ENCODE results near the gene E2F2. TPM values are rescaled to one million over a fixed set of nuclear protein-coding genes. Genes with fewer than 3 reads are reported as not detected.

Gene E2F2
- total RNA-seq, 1 experiment from 2014 or later: 6.6 TPM

DNA sequence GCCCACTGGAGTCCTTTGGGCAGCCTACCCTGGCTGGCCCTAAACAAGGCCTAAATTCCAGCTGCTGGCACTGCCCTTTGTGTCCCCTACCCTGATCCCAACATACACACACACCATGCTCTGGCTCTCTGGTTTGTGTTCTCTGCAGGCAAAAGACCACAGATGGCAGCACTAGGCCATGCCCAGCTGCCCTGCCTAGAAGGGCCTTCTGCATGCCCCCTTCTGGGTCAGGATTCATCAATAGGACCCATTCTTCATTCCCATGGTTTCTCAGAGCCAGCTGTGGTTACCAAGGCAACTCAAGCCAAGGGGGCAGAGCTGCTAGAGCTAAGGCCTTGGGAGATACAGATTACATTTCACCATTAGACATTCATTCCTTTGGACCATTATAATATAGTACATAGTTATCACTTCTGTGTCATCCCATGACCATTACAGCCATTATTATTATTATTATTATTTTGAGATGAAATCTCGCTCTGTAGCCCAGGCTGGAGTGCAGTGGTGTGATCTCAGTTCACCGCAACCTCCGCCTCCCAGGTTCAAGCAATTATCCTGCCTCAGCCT, 64.5 kb downstream of the E2F2 start:
- H3K36me3 ChIP-seq (ENCODE audit: insufficient read depth, low read length): no peaks in the 10 kb centered on the region

DNA sequence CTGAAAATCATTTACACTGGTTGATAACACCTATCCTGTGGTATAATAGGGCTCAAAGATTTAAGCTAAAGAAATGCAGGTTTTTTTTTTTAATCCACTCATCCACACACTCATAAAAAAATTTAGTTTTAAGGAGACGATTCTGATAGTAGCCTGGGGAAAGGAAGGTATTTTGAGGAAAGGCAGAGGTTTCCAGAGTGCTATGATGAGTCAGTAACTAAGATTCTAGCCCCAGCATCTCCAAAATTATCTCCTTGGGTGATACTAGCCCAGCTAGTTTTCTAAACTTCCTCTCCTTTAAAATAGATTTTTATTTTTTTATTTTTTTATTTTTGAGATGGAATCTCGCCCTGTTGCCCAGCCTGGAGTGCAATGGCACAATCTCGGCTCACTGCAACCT, 67.7 kb downstream of the E2F2 start:
- H3K27ac ChIP-seq (ENCODE audit: low read length): no peak overlapping the region
- no peaks in the 10 kb centered on the region for H3K9me2 ChIP-seq (replicated peaks; ENCODE audit: insufficient read depth, low read length)
- no peaks in the 10 kb centered on the region for H3K27me3 ChIP-seq (ENCODE audit: low read length)
- no peak overlapping the region for H3K9ac ChIP-seq (ENCODE audit: low read length)
- H3K79me2 ChIP-seq (ENCODE audit: low read length): no peaks in the 10 kb centered on the region
- no peak overlapping the region for H2AFZ ChIP-seq (ENCODE audit: low read length)
- no peaks in the 10 kb centered on the region for H3K36me3 ChIP-seq (ENCODE audit: insufficient read depth, low read length)
- no peak for DNase-seq
- no peaks in the 10 kb centered on the region for H3K4me1 ChIP-seq (ENCODE audit: low read length)
- H4K20me1 ChIP-seq (ENCODE audit: insufficient read depth, low read depth, low read length): no peaks in the 10 kb centered on the region
- no peak overlapping the region for H3K4me3 ChIP-seq (ENCODE audit: low read length)
- H3K4me2 ChIP-seq (ENCODE audit: low read depth, low read length, poor library complexity, severe bottlenecking): no peak overlapping the region
- no peaks in the 10 kb centered on the region for H3K9me3 ChIP-seq (ENCODE audit: low read length)

More for the DNA sequence above, 64.5 kb downstream of the E2F2 start:
- Histone ChIP-seq H3K27ac (ENCODE audit: low read length) (no peak overlapping the region), H3K9me2 (replicated peaks; ENCODE audit: insufficient read depth, low read length) (no peaks in the 10 kb centered on the region), H3K79me2 (ENCODE audit: low read length) (no peaks in the 10 kb centered on the region), H3K4me3 (ENCODE audit: low read length) (no peak overlapping the region), H3K9ac (ENCODE audit: low read length) (no peak overlapping the region), H3K4me2 (ENCODE audit: low read depth, low read length, poor library complexity, severe bottlenecking) (no peak overlapping the region), H3K27me3 (ENCODE audit: low read length) (no peaks in the 10 kb centered on the region), H3K9me3 (ENCODE audit: low read length) (no peaks in the 10 kb centered on the region), H3K4me1 (ENCODE audit: low read length) (no peaks in the 10 kb centered on the region), H2AFZ (ENCODE audit: low read length) (no peak overlapping the region), H4K20me1 (ENCODE audit: insufficient read depth, low read depth, low read length) (no peaks in the 10 kb centered on the region)
- no peak for DNase-seq

DNA sequence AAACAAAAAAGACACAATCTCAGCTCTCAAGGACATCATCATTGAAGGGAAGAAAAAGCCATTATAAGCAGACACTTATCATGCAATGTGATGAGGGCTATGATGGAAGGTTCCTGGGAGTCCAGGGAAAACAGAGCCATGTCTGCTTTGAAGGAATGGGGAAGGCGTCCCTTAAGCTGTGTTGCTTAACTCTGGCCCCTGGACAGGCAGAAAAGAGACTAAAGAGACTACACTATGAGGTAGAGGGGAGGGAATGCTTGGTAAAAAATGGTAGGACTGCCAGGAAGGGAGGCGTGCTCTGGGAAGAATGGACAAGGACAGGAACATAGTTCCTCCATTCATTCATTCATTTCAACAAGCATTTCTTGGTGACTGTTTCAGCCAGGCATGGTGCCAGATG, 68.3 kb downstream of the E2F2 start:
- no peaks in the 10 kb centered on the region for H3K9me2 ChIP-seq (replicated peaks; ENCODE audit: insufficient read depth, low read length)
- no peak for DNase-seq
- no peak overlapping the region for H3K4me2 ChIP-seq (ENCODE audit: low read depth, low read length, poor library complexity, severe bottlenecking)
- H3K9me3 ChIP-seq (ENCODE audit: low read length): no peaks in the 10 kb centered on the region
- H3K27me3 ChIP-seq (ENCODE audit: low read length): no peaks in the 10 kb centered on the region
- H3K36me3 ChIP-seq (ENCODE audit: insufficient read depth, low read length): no peaks in the 10 kb centered on the region
- H4K20me1 ChIP-seq (ENCODE audit: insufficient read depth, low read depth, low read length): no peaks in the 10 kb centered on the region
- H3K27ac ChIP-seq (ENCODE audit: low read length): no peak overlapping the region
- H3K79me2 ChIP-seq (ENCODE audit: low read length): no peaks in the 10 kb centered on the region
- H3K4me3 ChIP-seq (ENCODE audit: low read length): no peak overlapping the region
- H3K9ac ChIP-seq (ENCODE audit: low read length): no peak overlapping the region
- no peak overlapping the region for H2AFZ ChIP-seq (ENCODE audit: low read length)
- peaks cover 2% of the 10 kb centered on the region; the same call in 1 of the 2 replicates for H3K4me1 ChIP-seq (ENCODE audit: low read length)

DNA sequence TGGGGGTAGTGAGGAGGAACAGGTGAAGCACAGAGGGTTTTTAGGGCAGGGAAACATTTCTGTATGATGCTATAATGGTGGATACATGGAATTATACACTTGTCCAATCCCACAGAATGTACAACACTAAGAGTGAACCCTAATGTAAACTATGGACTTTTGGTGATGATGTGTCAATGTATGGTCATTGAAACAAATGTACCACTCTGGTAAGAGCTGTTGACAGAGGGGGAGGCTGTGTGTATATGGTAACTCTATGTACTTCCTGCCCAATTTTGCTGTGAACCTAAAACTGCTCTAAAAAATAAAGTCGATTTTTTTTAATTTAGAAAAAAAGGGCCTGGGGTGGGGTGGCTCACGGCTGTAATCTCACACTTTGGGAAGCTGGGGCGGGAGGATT, 70.0 kb downstream of the E2F2 start:
- Histone ChIP-seq H4K20me1 (ENCODE audit: insufficient read depth, low read depth, low read length) (no peaks in the 10 kb centered on the region), H3K9me2 (replicated peaks; ENCODE audit: insufficient read depth, low read length) (no peaks in the 10 kb centered on the region), H3K79me2 (ENCODE audit: low read length) (no peaks in the 10 kb centered on the region), H3K4me2 (ENCODE audit: low read depth, low read length, poor library complexity, severe bottlenecking) (no peak overlapping the region), H3K4me3 (ENCODE audit: low read length) (no peak overlapping the region), H3K9me3 (ENCODE audit: low read length) (no peaks in the 10 kb centered on the region), H3K27ac (ENCODE audit: low read length) (no peak overlapping the region), H3K36me3 (ENCODE audit: insufficient read depth, low read length) (no peaks in the 10 kb centered on the region), H2AFZ (ENCODE audit: low read length) (no peak overlapping the region), H3K9ac (ENCODE audit: low read length) (no peak overlapping the region), H3K4me1 (ENCODE audit: low read length) (peaks cover 4% of the 10 kb centered on the region; the same call in 1 of the 2 replicates), H3K27me3 (ENCODE audit: low read length) (no peaks in the 10 kb centered on the region)
- no peak for DNase-seq

DNA sequence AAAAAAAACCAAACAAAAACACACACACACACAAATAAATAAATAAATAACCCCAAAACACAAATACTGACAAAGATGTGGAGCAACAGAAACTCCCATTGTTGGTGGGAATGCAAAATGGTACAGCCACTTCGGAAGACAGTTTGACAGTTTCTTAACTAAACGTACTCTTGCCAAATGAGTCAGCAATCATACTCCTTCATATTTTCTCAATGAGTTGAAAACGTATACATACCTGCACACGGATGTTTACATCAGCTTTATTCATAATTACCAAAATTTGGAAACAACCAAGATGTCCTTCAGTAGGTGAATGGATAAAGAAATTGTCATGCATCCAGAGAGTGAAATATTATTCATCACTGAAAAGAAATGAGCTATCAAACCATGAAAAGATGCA, 70.5 kb downstream of the E2F2 start:
- H2AFZ ChIP-seq (ENCODE audit: low read length): no peak overlapping the region
- H3K79me2 ChIP-seq (ENCODE audit: low read length): no peaks in the 10 kb centered on the region
- no peaks in the 10 kb centered on the region for H3K9me2 ChIP-seq (replicated peaks; ENCODE audit: insufficient read depth, low read length)
- H3K4me2 ChIP-seq (ENCODE audit: low read depth, low read length, poor library complexity, severe bottlenecking): no peak overlapping the region
- no peak overlapping the region for H3K4me3 ChIP-seq (ENCODE audit: low read length)
- H3K9ac ChIP-seq (ENCODE audit: low read length): no peak overlapping the region
- no peaks in the 10 kb centered on the region for H4K20me1 ChIP-seq (ENCODE audit: insufficient read depth, low read depth, low read length)
- H3K27ac ChIP-seq (ENCODE audit: low read length): no peak overlapping the region
- H3K27me3 ChIP-seq (ENCODE audit: low read length): no peaks in the 10 kb centered on the region
- peaks cover 4% of the 10 kb centered on the region; the same call in 1 of the 2 replicates for H3K4me1 ChIP-seq (ENCODE audit: low read length)
- no peaks in the 10 kb centered on the region for H3K9me3 ChIP-seq (ENCODE audit: low read length)
- DNase-seq: no peak
- H3K36me3 ChIP-seq (ENCODE audit: insufficient read depth, low read length): no peaks in the 10 kb centered on the region

DNA sequence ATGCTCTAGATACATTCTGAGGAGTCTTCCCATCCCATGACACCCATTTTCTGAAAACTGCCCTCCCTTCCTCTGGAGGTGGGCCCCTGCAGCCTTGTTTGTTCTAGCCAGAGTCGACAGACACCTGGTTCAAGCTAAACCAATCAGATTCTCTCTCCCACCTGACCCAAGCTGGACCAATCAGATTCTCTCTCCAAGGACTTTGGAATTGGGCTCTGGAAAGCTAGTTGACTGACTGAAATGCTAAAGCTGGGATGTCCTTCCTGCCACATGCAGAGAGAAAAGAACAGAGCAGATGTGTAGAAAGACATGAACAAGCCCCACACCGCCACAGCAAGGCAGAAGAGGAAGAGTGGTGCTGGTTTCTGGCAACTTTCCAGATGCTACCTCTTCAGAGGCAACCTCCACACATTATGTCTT, 71.7 kb downstream of the E2F2 start:
- H3K4me1 ChIP-seq (ENCODE audit: low read length): peaks cover 4% of the 10 kb centered on the region; the same call in 1 of the 2 replicates
- no peak overlapping the region for H3K4me3 ChIP-seq (ENCODE audit: low read length)
- no peaks in the 10 kb centered on the region for H4K20me1 ChIP-seq (ENCODE audit: insufficient read depth, low read depth, low read length)
- H3K79me2 ChIP-seq (ENCODE audit: low read length): no peaks in the 10 kb centered on the region
- no peak overlapping the region for H3K4me2 ChIP-seq (ENCODE audit: low read depth, low read length, poor library complexity, severe bottlenecking)
- H3K27ac ChIP-seq (ENCODE audit: low read length): no peak overlapping the region
- no peaks in the 10 kb centered on the region for H3K27me3 ChIP-seq (ENCODE audit: low read length)
- H3K9me3 ChIP-seq (ENCODE audit: low read length): no peaks in the 10 kb centered on the region
- no peak overlapping the region for H3K9ac ChIP-seq (ENCODE audit: low read length)
- DNase-seq: no peak
- H3K9me2 ChIP-seq (replicated peaks; ENCODE audit: insufficient read depth, low read length): no peaks in the 10 kb centered on the region
- H2AFZ ChIP-seq (ENCODE audit: low read length): no peak overlapping the region
- H3K36me3 ChIP-seq (ENCODE audit: insufficient read depth, low read length): no peaks in the 10 kb centered on the region

Other genes starting within 250 kb of the E2F2 start
- 120 and 130 TPM in 2 replicates for gene HNRNPR, start 186.9 kb downstream of the E2F2 start, total RNA-seq (2014; rRNA removed; shearing (Covaris generic); ENCODE audit: low replicate concordance)
- 6.4 and 7.4 TPM in 2 replicates for gene ZNF436, start 161.4 kb downstream of the E2F2 start, total RNA-seq (2014; rRNA removed; shearing (Covaris generic); ENCODE audit: low replicate concordance)
- not detected in 2 replicates for gene TCEA3, start 106.5 kb downstream of the E2F2 start, total RNA-seq (2014; rRNA removed; shearing (Covaris generic); ENCODE audit: low replicate concordance)
- gene ASAP3, start 47.1 kb downstream of the E2F2 start, total RNA-seq (2014; rRNA removed; shearing (Covaris generic); ENCODE audit: low replicate concordance): 0.60 and 0.61 TPM in 2 replicates
- gene ID3, start 28.3 kb upstream of the E2F2 start, total RNA-seq (2014; rRNA removed; shearing (Covaris generic); ENCODE audit: low replicate concordance): 32.0 and 33.0 TPM in 2 replicates
- 1,479 and 2,277 TPM in 2 replicates for gene RPL11, start 160.6 kb upstream of the E2F2 start, total RNA-seq (2014; rRNA removed; shearing (Covaris generic); ENCODE audit: low replicate concordance)
- 14.6 and 16.9 TPM in 2 replicates for gene ELOA, start 212.2 kb upstream of the E2F2 start, total RNA-seq (2014; rRNA removed; shearing (Covaris generic); ENCODE audit: low replicate concordance)
- gene PITHD1, start 247.2 kb upstream of the E2F2 start, total RNA-seq (2014; rRNA removed; shearing (Covaris generic); ENCODE audit: low replicate concordance): 35.6 and 55.7 TPM in 2 replicates